Tibial nerve (tissue), 3 donors: ENCODE results near the gene MTLN.

Experiments used
- EP300 ChIP-seq, 2 donors: sonication (generic); formaldehyde crosslinking; IDR thresholded peaks; one replicate each; pipeline ENCODE4 v1.6.1; 2017; ENCODE audit warnings: antibody characterized with exemption in 2 of 2, mild to moderate bottlenecking in 1 of 2
- POLR2A ChIP-seq, 2 donors: fragments of 450-650 bp; IDR thresholded peaks; one replicate each; pipeline ENCODE4 v1.6.1; 2017; ENCODE audit warnings: antibody characterized with exemption in 2 of 2, mild to moderate bottlenecking in 2 of 2, moderate library complexity in 2 of 2

GRCh38 chr2:110204408-110205385 lies 7.7 kb downstream of the MTLN start, which contains the start of gene NPHP1:
- TF ChIP-seq EP300 (IDR thresholded peaks at IDR 0.05) (peak; percentile 84 to 85), POLR2A (IDR thresholded peaks at IDR 0.05) (no peak)
